ENCODE results near the gene ARL8B. TPM values are rescaled to one million over a fixed set of nuclear protein-coding genes. Genes with fewer than 3 reads are reported as not detected.

ARL8B gene
- total RNA-seq, 4 donors from 2014 or later = 44.2 to 64.8 (median 49.9) TPM

- no peak for DNase-seq (ENCODE audit: low spot score)
- no peak for ATAC-seq (ENCODE audit: low FRiP score)
- TF ChIP-seq CTCF (IDR thresholded peaks at IDR 0.05) = no peak
Observed at GRCh38 chr3:5212628-5213573, 90.8 kb downstream of the ARL8B start.

- no peak for TF ChIP-seq CTCF (IDR thresholded peaks at IDR 0.05)
- no peak for DNase-seq (ENCODE audit: low spot score)
- no peak for ATAC-seq (ENCODE audit: low FRiP score)
Observed at GRCh38 chr3:5213574-5213966, 91.5 kb downstream of the ARL8B start.

GRCh38 chr3:5214352-5214751, 92.3 kb downstream of the ARL8B start:
- no peak for ATAC-seq (ENCODE audit: low FRiP score)
- TF ChIP-seq CTCF (IDR thresholded peaks at IDR 0.05) = no peak
- DNase-seq (ENCODE audit: low spot score) = no peak

- ATAC-seq (ENCODE audit: low FRiP score) = no peak
- DNase-seq (ENCODE audit: low spot score) = no peak
- no peak for TF ChIP-seq CTCF (IDR thresholded peaks at IDR 0.05)
Observed at GRCh38 chr3:5217824-5218595, 95.9 kb downstream of the ARL8B start.

- DNase-seq (ENCODE audit: low spot score) (no peak), ATAC-seq (ENCODE audit: low FRiP score) (no peak)
- no peak for TF ChIP-seq CTCF (IDR thresholded peaks at IDR 0.05)
Observed at GRCh38 chr3:5218815-5219214, 96.7 kb downstream of the ARL8B start.

- TF ChIP-seq CTCF (IDR thresholded peaks at IDR 0.05) = no peak
- ATAC-seq (ENCODE audit: low FRiP score) (no peak), DNase-seq (ENCODE audit: low spot score) (no peak)
Observed at GRCh38 chr3:5219216-5219615, 97.1 kb downstream of the ARL8B start.

All from omental fat pad (tissue), 4 donors.